H7 (cell line): ENCODE measurements around the gene CARMIL1. TPM values are rescaled to one million over a fixed set of nuclear protein-coding genes. Genes with fewer than 3 reads are reported as not detected.
A peak's percentile ranks its signal among the peaks of the same experiment; 100 is the strongest.

Source experiments
- DNase-seq: peaks from one replicate; pipeline ENCODE4 v3.0.0; 2012
- H3K27me3 ChIP-seq: 2 replicates; pipeline ENCODE4 v1.6.0; 2011; ENCODE audit warnings: mild to moderate bottlenecking, low read length; ENCODE audit not compliant: control insufficient read depth, insufficient read depth
- H3K36me3 ChIP-seq: replicated peaks from 2 replicates; pipeline ENCODE4 v1.5.1; 2011; ENCODE audit warnings: low read length; ENCODE audit not compliant: control insufficient read depth, insufficient read depth
- H3K4me3 ChIP-seq: 2 replicates; pipeline ENCODE4 v1.5.1; 2011; ENCODE audit warnings: low read depth, mild to moderate bottlenecking, control low read depth, low read length, moderate library complexity; ENCODE audit not compliant: insufficient read depth
- total RNA-seq: library from RNA; depleted of rRNA; stranded (reverse); fragments of >200 nt; shearing (Covaris generic); gene quantifications from 2 replicates; pipeline ENCODE4 v1.2.3, GENCODE V29; 2014

The CARMIL1 gene
- total RNA-seq, 1 experiment from 2014 or later: 19.4 TPM

DNA sequence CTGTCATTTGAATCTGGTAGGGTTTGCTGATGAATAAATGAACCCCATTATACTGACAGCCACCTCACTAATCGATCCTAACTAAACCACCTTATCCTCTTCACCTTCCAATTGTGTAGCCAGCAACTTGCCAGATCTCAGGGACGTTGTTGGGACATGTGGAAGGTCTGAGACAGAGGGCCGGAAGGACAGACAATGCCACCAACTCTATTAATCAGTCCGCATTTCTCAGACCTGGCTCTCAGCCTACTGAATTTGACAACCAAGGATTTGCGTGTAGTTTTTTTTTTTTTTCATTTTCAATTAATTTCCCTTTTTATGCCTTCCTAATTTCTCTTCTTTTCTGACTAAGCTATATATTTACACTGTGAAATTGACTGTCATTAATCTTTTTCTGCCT, 122.5 kb downstream of the CARMIL1 start:
- Histone ChIP-seq H3K27me3 (no peaks in the 10 kb centered on the region), H3K4me3 (no peak overlapping the region), H3K36me3 (no peaks in the 10 kb centered on the region)
- no peak for DNase-seq

DNA sequence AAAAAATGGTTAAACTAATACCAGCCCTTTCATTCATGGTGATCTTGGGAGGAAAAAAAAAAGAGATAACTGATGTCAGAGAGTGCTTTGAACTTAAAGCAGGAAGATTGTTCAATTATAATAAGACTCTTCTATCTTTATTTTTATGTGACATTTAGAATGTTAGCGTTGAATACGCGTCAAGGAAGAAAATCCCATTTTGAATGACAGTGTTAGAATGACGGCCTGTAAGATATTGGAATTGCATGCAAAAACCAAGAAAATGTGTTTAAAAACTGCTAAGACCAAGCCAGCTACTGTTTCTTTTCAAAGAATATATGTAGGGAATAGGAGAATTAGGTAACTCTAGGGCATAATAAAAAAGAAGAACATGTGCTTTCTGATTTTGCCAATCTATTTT, 123.0 kb downstream of the CARMIL1 start:
- H3K27me3 ChIP-seq: no peaks in the 10 kb centered on the region
- no peak overlapping the region for H3K4me3 ChIP-seq
- no peak for DNase-seq
- H3K36me3 ChIP-seq: no peaks in the 10 kb centered on the region

DNA sequence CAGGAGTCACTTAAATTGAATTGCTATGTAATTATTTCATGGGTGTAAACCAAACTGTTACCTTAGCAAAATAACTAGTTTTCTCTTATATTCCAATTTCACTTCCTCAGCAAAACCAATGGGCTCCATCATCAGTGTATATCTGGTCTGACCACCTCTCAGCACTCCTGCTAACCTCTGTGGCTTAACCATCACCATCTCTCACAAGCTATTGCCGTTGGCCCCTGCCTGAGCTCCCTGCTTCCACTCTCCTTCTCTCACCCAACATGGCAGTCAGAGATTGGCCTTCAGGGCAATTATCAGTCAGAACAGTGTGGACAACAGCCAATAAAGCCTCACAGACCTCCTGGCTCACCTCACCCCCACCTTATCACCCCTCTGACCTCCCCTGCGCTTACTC, 124.0 kb downstream of the CARMIL1 start:
- DNase-seq: no peak
- H3K36me3 ChIP-seq: no peaks in the 10 kb centered on the region
- no peaks in the 10 kb centered on the region for H3K27me3 ChIP-seq
- H3K4me3 ChIP-seq: no peak overlapping the region

DNA sequence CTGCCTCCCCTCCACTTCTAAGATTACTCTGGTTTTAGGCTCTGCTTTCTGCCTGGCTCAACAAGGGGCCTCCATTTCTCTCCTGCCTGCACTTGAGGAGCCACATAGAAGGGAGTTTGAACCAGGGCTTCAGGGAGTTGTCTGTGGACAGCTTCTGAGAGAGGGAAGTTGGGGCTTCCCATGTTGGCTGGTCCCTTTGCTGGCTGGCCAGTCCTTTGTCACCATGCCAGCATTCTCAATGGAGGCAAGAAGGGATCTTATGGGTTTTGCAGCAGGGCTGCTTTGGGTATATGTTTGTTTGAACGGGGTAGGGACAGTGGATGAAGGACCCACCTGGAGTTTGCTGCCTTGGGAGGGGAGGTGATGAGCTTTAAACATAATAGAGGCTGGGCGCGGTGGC, 124.9 kb downstream of the CARMIL1 start:
- H3K4me3 ChIP-seq: no peak overlapping the region
- no peaks in the 10 kb centered on the region for H3K27me3 ChIP-seq
- no peaks in the 10 kb centered on the region for H3K36me3 ChIP-seq
- no peak for DNase-seq

DNA sequence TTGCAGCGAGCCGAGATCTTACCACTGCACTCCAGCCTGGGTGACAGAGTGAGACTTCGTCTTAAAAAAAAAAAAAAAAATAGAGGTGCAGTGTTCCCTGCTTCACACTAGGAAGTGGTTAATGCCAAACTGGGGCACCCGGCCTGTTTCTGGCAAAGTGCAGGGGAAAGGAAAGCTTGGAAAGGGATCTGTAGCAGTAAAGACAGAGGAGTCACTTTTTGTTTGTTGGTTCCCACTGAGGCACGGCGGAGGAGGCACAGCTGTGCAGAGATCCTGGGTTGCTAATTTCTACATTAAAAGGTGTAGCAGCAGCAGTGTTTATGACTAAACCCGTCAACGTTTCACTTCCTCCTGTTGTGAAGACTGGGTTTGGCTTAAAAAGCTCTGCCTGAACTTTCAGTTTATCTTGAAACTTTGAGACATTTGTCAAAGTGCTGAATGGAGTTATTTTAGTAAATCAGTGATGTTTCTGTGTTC, 125.6 kb downstream of the CARMIL1 start:
- Histone ChIP-seq H3K4me3 (no peak overlapping the region), H3K27me3 (no peaks in the 10 kb centered on the region), H3K36me3 (no peaks in the 10 kb centered on the region)
- no peak for DNase-seq

DNA sequence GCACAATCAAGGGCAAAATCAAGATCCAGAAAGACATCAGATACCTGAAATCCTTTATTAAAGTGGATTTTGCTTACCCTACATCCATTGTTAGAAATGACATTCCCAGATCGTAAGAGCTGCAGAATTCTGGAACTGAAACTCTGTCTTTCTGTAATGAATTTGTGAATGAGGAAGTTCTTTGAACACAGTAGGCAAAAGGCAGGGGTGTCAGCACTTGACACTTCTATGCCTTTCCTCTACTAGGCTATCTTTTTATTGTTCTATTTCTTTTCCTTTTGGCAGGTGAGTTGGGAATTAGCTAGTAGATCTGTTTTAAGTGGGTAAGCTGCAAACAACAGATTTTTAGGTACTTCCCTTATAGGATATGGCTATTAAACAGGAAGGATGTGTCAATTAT, 126.3 kb downstream of the CARMIL1 start:
- no peaks in the 10 kb centered on the region for H3K36me3 ChIP-seq
- DNase-seq: no peak
- H3K4me3 ChIP-seq: no peak overlapping the region
- H3K27me3 ChIP-seq: no peaks in the 10 kb centered on the region

DNA sequence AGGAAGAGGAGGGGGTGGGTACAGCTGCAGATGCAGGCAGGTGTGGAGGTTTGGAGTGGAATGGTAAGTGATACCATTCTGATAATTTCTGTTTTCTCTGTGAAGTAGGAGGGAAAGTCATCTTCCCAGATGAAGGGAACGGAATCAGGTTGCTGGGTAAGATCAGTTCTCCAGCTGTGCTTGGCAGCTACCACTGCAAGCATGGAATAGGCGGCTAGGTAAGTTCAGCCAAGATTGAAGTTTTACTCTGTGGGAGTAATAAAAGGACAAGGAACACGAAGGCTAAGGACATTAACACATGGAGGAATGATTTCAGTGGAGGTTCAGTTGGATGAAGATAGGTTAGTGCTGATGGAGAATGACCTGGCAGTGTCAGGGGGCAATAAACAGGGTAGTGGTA, 128.3 kb downstream of the CARMIL1 start:
- no peaks in the 10 kb centered on the region for H3K27me3 ChIP-seq
- H3K36me3 ChIP-seq: no peaks in the 10 kb centered on the region
- no peak overlapping the region for H3K4me3 ChIP-seq
- no peak for DNase-seq

DNA sequence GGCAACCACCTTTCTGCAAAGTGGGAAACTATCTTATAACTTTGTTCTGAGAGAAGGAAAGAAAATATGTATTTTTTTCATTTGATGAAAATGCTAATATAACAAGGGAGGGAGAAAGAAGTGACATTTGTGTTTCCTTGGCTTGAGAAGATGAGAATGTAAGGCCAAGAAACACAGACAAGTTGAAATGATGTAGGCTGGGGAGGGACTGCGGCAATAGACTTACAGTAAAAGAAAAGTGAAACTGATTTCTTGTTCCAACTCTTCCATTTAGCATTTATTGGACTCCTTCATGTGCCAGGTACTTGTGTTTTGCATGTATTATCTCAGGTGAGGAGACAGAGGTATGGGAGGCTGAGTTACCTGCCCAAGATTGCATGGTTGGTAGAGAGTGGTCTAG, 130.9 kb downstream of the CARMIL1 start:
- H3K4me3 ChIP-seq: no peak overlapping the region
- DNase-seq: no peak
- H3K27me3 ChIP-seq: no peaks in the 10 kb centered on the region
- no peaks in the 10 kb centered on the region for H3K36me3 ChIP-seq

DNA sequence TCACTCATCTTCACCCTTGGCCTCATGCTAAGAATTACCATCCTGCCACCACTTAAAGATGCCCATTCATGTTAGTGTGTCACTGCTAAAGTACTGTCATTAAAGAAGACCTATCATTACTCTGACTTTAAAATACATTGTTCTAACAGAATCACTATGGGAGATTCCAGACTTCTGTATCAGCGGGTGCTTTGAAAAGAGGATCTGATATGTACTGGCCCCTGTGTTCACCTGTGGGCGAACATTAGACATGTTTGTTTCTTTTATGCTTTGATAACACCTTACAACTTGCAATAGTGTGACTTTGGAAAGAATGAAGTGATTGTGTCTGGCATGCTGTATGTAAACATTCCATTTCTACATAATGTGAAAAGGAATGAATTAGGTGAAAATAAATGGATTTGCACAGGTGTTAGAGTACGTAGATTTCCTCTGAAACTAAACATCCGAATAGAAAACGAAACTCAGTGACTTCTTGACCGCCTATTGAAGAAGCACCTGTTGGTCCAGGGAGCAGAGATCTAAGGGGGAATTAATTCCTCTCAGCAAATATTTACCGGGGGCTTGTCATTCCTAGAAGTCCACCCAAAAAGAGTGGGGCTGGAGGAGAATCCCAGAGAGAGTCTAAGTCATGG, 132.3 kb downstream of the CARMIL1 start:
- Histone ChIP-seq H3K4me3 (no peak overlapping the region), H3K36me3 (no peaks in the 10 kb centered on the region), H3K27me3 (no peaks in the 10 kb centered on the region)
- DNase-seq: no peak

DNA sequence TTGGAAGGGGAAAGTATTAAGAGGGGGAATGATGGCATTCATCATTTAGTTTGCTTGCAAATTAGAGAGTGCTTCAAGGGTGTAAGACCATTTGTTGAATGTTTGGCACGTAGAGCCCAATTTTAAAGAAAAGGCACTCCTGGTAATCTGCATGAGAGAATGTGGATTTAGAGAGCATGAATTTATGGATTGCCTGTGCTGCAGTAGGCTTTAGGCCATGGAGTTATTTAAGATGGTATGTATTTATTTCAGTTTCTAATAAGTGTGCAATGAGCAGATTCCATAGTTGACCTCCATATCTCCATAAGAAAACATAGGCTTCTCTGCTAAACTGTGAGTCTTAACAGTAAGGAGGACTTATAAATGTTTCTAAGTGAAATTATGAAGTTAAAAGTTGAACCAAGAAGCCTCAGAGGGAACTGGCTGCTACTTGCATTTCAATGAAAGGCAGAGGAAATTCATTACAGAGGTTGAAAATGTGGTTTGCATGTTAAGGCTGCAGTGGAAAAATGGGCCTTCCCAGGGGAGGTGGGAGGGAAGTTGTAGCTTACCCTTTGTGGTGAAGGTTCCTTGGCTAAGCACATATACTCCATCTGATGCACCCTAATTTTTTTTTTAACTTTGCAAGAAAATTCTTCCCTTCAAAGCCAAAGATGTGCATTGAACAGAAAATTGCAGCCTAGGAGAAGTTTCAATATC, 134.2 kb downstream of the CARMIL1 start:
- Histone ChIP-seq H3K27me3 (no peaks in the 10 kb centered on the region), H3K36me3 (no peaks in the 10 kb centered on the region), H3K4me3 (no peak overlapping the region)
- peak; percentile 6 for DNase-seq

DNA sequence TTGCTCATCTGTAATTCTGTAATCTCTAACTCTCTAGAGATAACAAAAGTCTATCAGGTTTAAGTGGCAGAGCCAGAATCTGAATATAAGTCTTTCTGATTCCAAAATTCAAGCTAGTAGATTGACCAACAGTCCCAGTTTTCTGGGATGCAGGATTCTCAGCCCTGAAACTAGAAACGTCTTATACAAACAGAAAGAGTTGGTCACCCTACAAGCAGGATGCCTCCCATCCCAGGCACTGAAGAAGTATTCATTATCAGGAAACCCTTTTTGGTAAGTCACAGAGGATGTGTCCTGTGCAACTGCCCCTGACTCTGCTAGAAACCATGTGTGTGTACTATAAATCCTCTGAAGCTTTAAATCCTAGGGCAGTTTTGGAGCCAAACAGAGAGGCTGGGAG, 135.0 kb downstream of the CARMIL1 start:
- no peak overlapping the region for H3K4me3 ChIP-seq
- DNase-seq: no peak
- no peaks in the 10 kb centered on the region for H3K27me3 ChIP-seq
- no peaks in the 10 kb centered on the region for H3K36me3 ChIP-seq

DNA sequence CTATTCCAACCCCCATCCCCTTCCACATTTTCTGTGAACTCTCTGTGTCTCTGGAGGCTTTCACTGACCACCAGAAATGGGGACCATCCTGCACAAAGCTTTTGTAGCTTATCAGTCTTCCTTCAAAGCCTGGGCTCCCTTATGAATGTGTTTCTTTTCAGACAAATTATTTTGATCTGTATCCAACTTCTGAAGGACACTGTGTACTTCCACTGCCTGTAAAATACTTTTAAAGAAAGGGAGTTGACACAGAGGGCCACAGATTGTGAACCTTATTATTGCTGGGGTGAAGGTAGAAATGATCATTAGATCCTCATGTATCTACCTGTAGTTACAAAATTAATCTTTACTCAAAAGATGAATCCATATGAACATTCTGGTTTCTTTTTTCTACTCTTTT, 135.6 kb downstream of the CARMIL1 start:
- Histone ChIP-seq H3K36me3 (no peaks in the 10 kb centered on the region), H3K27me3 (no peaks in the 10 kb centered on the region), H3K4me3 (no peak overlapping the region)
- no peak for DNase-seq

DNA sequence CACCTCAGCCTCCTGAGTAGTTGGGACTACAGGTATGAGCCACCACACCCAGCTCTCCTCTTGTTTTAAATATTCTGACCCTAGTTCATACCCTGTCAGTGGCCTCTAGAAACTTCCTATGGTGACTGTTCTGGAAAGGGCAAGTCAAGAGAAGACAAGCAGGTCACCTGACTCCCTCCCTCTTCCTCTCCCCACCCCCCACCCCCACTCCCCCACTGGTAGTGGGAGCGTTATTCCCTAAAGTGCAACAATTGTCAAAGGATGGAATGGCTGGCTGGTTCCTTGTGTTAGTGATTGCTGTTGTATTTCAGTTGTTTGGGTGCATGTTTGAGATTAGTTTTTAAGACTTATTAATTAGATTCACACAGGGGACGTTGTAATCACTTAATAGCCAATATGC, 136.1 kb downstream of the CARMIL1 start:
- no peak for DNase-seq
- Histone ChIP-seq H3K4me3 (no peak overlapping the region), H3K27me3 (no peaks in the 10 kb centered on the region), H3K36me3 (no peaks in the 10 kb centered on the region; the same call in 1 of the 2 replicates)

DNA sequence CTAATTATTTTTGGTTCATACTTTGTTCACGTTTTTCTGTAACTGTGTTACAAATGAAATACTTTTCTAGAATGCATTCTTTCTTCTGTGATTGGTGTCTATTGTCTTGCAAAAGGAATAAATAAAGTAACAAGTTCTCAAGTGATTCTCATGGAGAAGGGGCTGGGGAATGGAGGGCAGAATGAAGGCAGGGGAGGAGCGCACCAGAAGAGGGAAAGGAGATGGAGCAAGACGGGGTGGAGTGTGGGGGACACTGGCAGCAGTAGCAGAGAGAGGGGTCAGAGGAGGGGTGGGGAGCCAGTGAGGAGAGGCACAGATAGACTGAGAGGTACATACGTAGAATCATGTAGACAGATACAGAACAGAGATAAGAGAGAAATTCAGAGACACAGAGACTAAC, 136.5 kb downstream of the CARMIL1 start:
- Histone ChIP-seq H3K4me3 (no peak overlapping the region), H3K36me3 (no peaks in the 10 kb centered on the region; the same call in 1 of the 2 replicates), H3K27me3 (no peaks in the 10 kb centered on the region)
- no peak for DNase-seq

DNA sequence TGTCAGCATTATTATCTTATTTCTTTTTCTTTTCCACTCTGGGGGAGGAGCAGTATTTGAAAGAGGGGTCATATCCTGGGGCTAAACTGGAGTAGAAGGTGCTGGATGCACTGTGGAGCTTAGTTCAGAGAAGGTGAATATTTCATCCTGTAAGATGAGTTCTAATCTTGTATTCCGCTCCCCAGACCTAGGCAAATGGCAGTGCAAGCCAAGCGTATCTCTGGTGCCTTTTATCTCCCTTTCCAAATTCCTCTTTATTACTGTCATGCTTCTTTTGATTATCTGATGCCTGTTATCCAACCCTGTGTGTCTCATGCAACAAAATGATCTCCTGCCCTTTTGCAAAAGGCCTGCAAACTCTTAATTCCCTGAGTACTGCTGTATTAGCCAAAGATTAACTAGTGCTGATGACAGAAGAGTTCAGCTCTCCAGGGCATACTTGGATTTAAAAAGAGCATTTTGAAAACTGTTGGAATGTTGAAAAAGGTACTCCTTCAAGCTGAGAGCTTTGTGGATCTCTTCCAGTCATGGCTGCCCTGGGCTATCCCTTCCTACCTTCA, 138.0 kb downstream of the CARMIL1 start:
- Histone ChIP-seq H3K36me3 (no peaks in the 10 kb centered on the region; the same call in 1 of the 2 replicates), H3K27me3 (no peaks in the 10 kb centered on the region), H3K4me3 (no peak overlapping the region)
- DNase-seq: no peak
